HG03045 (cell line): ENCODE data around the gene SEPHS2.
A peak's percentile ranks its signal among the peaks of the same experiment; 100 is the strongest.

Source experiments
- ATAC-seq: cut with Tn5 transposase; IDR thresholded peaks from one replicate; pipeline ENCODE4 v1.9.1; 2021; ENCODE audit warnings: mild to moderate bottlenecking, moderate library complexity; ENCODE audit not compliant: unreplicated experiment

SEPHS2 gene

DNA sequence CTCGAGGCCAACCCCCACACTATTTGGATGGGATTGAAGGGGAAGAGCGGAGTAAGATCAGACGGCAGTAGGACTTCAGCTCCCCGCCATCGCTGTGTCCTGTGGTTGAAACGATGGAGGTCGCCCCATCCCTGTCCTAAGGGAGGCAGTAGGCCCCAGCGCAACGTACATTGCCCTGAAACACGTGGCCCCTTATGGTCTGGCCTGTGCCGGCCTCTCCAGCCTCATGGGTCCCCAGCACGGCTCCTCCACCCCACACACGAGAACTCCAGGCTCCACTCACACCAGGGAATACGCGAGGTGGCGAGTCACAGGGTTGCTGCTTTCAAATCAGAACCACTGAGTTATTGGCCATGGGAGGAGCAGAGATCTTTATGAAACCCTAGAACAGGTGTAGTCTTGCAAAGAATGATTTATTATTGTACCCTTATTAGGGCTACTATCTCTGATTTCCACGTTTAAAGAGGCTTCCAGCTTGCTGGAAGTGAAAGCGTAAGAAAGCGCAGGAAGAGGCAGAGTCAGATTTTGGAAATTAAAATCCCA, 15.2 kb downstream of the SEPHS2 start:
- peak; percentile 10 for ATAC-seq

DNA sequence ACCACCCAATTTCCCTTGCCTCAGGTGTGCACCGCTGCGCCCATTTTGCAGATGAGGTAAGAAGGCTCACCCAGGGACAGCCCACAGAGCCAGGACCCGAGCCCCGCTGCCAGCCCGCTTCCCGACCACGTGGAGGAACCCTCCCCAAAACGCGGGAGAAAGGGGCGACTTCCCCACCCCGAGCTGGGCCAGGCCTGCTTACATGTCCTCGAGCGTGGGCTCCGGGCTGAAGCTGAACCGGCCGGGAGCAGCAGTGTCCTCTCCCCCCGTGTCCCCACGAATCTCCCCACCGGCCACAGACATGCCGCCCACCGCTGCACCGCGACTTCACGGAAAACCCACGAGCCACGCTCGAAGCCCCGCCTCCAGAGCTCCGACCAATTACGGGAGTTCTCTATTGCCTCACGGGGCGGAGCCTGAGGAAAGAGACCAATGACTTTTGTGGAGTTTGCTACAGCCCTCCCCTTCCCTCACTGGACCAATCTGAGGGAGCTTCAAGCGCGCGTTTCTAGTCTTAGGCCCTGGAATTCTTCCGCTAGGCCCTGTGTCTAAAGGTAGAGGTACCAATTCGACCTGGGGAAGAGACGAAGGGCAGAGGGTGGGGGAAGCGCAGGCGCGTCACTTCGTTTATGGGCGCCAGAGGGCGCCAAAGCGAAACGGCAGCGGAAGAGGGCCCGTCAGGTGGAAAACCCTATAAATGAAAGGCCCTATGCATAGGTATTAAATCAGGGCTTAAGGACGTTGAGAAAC, 15.8 kb downstream of the SEPHS2 start, which contains the start of gene DCTPP1:
Gene DCTPP1, minus strand, starts transcription at position 353 of the 750 bp plus-strand sequence. Its CDS starts 50 bp downstream, at position 303.
- peak; percentile 95 for ATAC-seq

- ATAC-seq, result no peak
These were observed 16.3 kb downstream of the SEPHS2 start for GRCh38 chr16:30429418-30429677.

DNA sequence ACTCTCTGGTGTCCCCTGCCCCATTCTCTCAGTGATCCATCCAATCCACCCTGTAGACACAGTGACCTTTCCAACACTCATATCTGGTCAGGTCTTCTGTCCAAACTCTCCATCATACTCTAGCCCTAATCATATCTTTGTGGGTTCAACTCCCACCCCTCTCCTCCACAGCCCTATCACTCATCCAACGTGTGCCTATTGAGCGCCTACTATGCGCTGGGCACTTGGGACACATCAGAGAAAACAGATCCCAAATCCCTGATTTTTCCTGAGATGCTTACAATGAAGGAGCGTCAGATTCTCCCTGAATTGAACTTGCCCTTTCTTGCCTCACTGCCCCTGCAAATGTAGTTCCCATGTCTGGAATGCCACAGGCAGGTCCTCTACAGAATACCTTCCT, 17.6 kb downstream of the SEPHS2 start:
- ATAC-seq, result no peak

DNA sequence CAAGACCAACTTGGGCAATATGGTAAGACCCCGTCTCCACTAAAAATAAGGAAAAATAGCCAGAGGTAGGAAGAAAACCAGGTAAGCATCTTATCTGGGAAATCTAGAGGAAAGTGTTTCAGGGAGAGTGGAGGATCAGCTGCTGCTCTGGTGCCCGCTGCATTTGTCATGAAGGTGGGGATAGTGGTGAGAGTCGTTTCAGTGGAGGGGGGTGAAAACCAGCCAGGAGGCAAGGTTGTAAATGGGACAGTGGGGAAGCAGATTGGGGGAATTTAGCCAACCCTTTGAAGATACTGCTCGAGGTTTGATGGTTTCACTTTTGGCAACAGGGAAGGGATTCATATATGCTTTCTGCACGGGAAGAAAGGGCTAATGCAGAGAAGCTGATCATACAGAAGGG, 24.7 kb downstream of the SEPHS2 start:
- ATAC-seq, result no peak

DNA sequence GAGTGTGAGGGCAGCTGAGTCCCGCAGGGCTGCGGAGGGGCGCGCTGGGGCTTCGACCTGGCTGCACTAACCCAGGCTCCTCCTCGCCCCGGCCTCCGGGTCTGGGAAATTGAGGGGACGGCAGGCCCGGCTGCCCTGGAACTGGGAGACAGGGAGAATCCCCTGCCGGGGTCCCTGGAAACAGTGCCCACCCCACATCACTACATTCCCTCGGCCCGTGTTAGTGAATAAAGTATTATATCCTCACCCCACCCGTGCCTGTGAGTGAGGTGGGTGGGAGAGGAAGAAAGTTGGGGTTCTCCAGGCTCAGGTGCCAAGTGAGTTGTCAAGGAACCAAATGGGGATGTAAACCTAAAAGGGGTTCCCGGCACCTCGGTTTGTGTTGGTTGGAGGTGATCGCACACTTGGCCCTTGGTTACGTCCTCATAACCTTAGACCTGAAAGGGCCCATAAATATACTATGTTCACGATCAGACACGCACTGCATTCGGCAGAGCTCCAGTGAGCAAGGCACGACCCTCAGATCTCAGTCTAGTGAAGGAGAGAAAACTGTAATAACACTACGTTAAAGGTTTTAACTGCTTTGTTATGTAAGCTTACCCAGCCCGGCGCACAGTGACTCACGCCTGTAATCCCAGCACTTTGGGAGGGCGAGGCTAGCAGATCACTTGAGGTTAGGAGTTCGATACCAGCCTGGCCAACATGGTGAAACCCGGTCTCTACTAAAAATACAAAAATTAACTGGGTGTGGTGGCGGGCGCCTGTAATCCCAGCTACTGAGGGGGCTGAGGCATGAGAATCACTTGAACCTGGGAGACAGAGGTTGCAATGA, 27.1 kb downstream of the SEPHS2 start:
- no peak for ATAC-seq

- peak; percentile 75 for ATAC-seq
These were observed 27.9 kb downstream of the SEPHS2 start for GRCh38 chr16:30417529-30418349.

DNA sequence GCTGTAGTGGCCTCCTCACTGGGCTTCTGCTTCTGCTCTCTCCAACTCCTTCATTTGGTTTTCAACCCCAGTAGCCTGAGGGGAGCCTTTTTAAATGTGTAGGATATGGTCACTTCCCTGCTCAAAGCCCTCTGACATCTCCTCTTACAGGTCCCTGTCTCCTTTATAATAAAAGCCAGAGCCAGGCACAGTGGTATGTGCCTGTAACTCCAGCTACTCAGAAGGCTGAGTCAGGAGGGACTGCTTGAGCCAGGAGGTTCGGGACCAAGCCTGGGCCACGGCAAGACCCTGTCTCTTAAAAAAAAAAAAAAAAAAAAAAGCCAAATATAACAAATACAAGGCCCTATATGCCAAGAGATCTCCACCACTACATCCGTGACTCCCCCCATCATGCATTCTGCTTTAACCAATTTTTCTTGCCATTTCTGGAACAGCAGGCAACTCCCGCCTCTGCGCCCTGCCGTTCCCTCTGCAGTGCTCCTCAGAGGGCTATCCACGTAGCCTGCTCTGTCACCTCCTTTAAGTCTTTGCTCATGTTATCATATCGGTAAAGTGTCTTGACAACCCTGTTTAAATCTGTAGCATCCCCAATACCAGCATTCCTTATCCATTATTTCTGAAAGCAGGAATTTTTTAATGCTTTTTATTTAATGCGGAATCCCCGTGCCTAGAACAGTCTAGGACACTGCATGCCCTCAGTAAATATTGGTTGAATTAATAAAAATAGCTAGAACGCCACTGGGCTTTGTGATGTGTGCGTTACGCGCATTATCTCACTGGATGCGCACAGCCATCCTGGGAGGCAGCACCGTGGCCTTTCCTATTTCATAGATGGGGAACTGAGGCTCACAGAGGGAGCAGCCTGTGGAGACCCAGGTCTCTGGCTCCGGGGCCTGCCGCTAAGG, 28.8 kb downstream of the SEPHS2 start:
- no peak for ATAC-seq

DNA sequence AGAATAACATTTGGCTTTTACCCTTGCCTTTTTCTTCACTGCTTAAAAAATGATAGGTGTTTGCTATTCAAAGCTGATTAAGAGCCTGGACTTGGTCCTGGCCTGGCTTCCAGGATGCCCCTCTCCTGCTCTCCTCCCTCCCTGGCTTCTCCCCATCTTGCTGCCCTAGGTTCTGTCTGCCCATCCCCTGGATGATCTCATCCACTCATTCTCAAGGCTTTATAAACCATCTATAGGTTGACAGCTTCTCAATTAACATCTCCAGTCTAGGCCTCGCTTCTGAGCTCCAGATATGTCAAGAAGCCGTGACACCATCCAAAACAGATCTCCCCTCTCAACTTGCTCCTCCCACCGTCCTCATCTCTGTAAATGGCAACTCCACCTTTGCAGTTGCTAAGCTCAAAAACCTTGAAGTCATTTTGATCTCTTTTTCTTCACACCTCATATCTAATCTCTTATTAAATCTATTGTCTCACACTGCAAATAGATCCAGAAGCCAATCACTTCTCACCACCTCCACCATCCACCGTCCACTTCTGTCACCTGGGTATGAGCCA, 29.5 kb downstream of the SEPHS2 start:
- no peak for ATAC-seq

- ATAC-seq, result no peak
These were observed 31.5 kb downstream of the SEPHS2 start for GRCh38 chr16:30414159-30414558.

DNA sequence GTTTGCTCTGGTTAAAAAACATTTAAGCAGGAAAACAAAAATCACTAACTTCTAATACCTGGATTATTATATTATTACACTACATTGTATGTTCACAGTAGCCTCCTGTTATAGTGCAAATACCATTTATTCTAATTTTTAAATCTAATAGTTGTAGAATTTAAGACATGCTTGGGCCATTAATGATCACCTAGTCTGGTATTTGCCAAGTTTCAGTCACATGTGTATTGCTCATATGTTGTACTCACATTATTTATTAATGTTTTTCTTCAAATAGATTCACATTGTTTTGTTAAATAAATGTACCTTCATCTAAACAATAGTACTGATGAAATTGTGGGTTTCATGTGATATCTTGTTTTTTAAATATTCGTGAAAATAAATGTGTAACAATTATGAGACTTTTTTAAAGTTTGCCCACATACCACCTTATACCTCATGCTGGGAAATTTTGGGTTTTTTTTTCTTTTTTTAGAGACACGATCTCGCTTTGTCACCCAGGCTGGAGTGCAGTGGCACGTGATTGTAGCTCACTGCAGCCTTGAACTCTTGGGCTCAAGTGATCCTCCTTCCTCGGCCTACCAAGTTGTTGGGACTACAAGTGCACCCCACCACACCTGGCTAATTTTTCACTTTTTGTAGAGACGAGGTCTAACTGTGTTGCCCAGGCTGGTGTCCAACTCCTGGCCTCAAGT, 32.4 kb downstream of the SEPHS2 start:
- ATAC-seq, result no peak

GRCh38 chr16:30409125-30410060, 36.3 kb downstream of the SEPHS2 start:
- peak; percentile 37 for ATAC-seq

GRCh38 chr16:30407804-30408534, 37.7 kb downstream of the SEPHS2 start:
- peak; percentile 21 for ATAC-seq

- ATAC-seq, result peak; percentile 86
These were observed 38.4 kb downstream of the SEPHS2 start, which contains the start of gene ZNF771 for GRCh38 chr16:30407102-30407803. Gene ZNF771 (plus strand): TSS chr16:30407606. CDS start chr16:30408054, 448 bp downstream.

DNA sequence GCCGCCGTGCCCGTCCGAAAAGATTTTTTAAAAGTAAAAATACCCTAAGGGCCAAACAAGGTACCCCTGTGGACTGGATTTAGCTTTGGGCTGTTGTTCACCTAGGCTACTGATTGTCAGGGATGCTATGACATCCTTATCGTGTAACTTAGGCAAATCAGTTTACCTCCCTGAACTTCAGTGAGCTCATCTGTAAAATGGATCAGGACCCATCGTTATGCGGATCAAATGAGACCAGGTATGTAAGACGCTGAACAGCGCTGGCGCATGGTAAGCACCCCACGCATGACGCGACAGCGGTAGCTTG, 38.9 kb downstream of the SEPHS2 start:
- ATAC-seq, result no peak

DNA sequence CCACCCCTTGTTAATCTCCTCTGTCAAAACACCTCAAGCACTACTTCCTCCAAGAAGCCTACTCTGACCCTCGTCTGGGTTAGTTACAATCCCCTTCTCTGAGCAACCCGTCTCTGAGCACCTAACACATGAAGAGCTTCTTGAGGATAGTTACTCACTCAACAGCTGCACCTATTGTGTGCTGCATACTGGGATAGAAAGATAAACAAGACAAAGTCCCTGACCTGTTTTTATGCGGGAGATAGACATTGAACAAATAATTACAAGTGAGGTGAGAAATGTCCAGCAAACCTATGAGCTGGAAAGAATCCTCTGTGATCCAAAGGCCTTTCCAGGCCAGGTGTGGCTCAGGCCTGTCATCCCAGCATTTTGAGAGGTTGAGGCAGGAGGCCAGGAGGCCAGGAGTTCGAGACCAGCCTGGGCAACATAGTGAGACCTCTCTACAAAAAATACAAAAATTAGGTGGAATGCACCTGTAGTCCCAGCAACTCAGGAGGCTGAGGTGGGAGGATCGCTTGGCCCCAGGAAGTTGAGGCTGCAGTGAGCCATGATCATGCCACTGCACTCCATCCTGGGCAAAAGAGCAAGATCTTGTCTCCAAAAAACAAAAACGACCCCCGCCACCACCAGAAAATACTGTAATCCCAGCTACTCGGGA, 43.8 kb downstream of the SEPHS2 start:
- ATAC-seq, result no peak
